ENCODE results near the gene CNGA4.

- no peak for TF ChIP-seq CTCF (IDR thresholded peaks at IDR 0.05; ENCODE audit: poor library complexity, severe bottlenecking)
- no peak for TF ChIP-seq TAF1 (IDR thresholded peaks at IDR 0.05; ENCODE audit: low read depth)
- TF ChIP-seq MXI1 (conservative IDR thresholded peaks at IDR 0.05; ENCODE audit: poor library complexity, severe bottlenecking): no peak
- no peak for TF ChIP-seq POLR2AphosphoS5 (IDR thresholded peaks at IDR 0.05)
- no peak for TF ChIP-seq EZH2 (IDR thresholded peaks at IDR 0.05; ENCODE audit: borderline replicate concordance, insufficient read depth, low read length, poor library complexity, severe bottlenecking)
- no peak for TF ChIP-seq EP300 (conservative IDR thresholded peaks at IDR 0.05; ENCODE audit: poor library complexity, severe bottlenecking)
These were observed 13.1 kb downstream of the CNGA4 start for GRCh38 chr11:6251990-6252473.
